NT2/D1 (cell line): ENCODE measurements around the gene MALT1.
"Not testable (repeated sequence)": the region's sequence is repeated elsewhere in the genome, so short reads cannot be mapped to it uniquely, and the experiment has no call there.

Experiments
- DNase-seq: peaks from one replicate; pipeline ENCODE4 v3.0.0-alpha.2; 2011; ENCODE audit warnings: low read depth, low spot score
- H3K27me3 ChIP-seq: 2 replicates; pipeline ENCODE4 v1.6.0; 2011; ENCODE audit warnings: mild to moderate bottlenecking; ENCODE audit not compliant: insufficient read length, insufficient read depth
- H3K36me3 ChIP-seq: 2 replicates; pipeline ENCODE4 v1.6.1; 2011; ENCODE audit warnings: mild to moderate bottlenecking, low read length, mixed read lengths; ENCODE audit not compliant: insufficient read depth, insufficient read length
- H3K4me1 ChIP-seq: 2 replicates; pipeline ENCODE4 v1.5.1; 2011; ENCODE audit not compliant: insufficient read depth, insufficient read length
- H3K4me3 ChIP-seq: 2 replicates; pipeline ENCODE4 v1.5.1; 2011; ENCODE audit warnings: low read depth; ENCODE audit not compliant: insufficient read length
- H3K9ac ChIP-seq: 2 replicates; pipeline ENCODE4 v1.6.0; 2011; ENCODE audit warnings: low read depth; ENCODE audit not compliant: insufficient read length
- H3K9me3 ChIP-seq: 2 replicates; pipeline ENCODE4 v1.5.1; 2011; ENCODE audit warnings: mild to moderate bottlenecking, low read length; ENCODE audit not compliant: insufficient read depth
- SUZ12 ChIP-seq: IDR thresholded peaks from 2 replicates; pipeline ENCODE4 v1.6.1; 2011; ENCODE audit not compliant: insufficient read length, insufficient read depth; ENCODE audit errors: extremely low read depth
- YY1 ChIP-seq: IDR thresholded peaks from 2 replicates; pipeline ENCODE4 v1.6.1; 2011; ENCODE audit not compliant: insufficient read length, insufficient read depth
- ZNF274 ChIP-seq: IDR thresholded peaks from 2 replicates; pipeline ENCODE4 v1.6.1; 2011; ENCODE audit warnings: mild to moderate bottlenecking, low read depth, low read length

Gene MALT1

GRCh38 chr18:58766164-58766563 lies 94.9 kb downstream of the MALT1 start:
- Histone ChIP-seq H3K27me3 (peaks cover 17% of the 10 kb centered on the region), H3K9ac (no peak overlapping the region), H3K36me3 (no peaks in the 10 kb centered on the region), H3K9me3 (no peaks in the 10 kb centered on the region), H3K4me3 (no peak overlapping the region), H3K4me1 (no peaks in the 10 kb centered on the region)
- DNase-seq: no peak
- no peak for TF ChIP-seq ZNF274
- TF ChIP-seq SUZ12: no peak
- TF ChIP-seq YY1: no peak

- Histone ChIP-seq H3K9me3 (no peaks in the 10 kb centered on the region), H3K36me3 (no peaks in the 10 kb centered on the region), H3K4me1 (no peaks in the 10 kb centered on the region), H3K9ac (no peak overlapping the region), H3K4me3 (no peak overlapping the region), H3K27me3 (peaks cover 17% of the 10 kb centered on the region)
- DNase-seq: no peak
- TF ChIP-seq SUZ12 (no peak), YY1 (no peak), ZNF274 (no peak)
These were observed 95.7 kb downstream of the MALT1 start for GRCh38 chr18:58766946-58767345.

GRCh38 chr18:58768293-58768974 lies 97.2 kb downstream of the MALT1 start:
- H3K9ac ChIP-seq: peak overlapping the region; percentile 26
- no peaks in the 10 kb centered on the region for H3K4me1 ChIP-seq
- no peak overlapping the region for H3K4me3 ChIP-seq
- TF ChIP-seq YY1 (no peak), ZNF274 (no peak), SUZ12 (no peak)
- H3K27me3 ChIP-seq: peaks cover 17% of the 10 kb centered on the region
- H3K36me3 ChIP-seq: no peaks in the 10 kb centered on the region
- no peaks in the 10 kb centered on the region for H3K9me3 ChIP-seq
- no peak for DNase-seq

GRCh38 chr18:58769321-58769720 lies 98.1 kb downstream of the MALT1 start:
- H3K36me3 ChIP-seq: no peaks in the 10 kb centered on the region

GRCh38 chr18:58770601-58771000 lies 99.3 kb downstream of the MALT1 start:
- H3K9ac ChIP-seq: no peak overlapping the region
- H3K4me3 ChIP-seq: no peak overlapping the region
- no peaks in the 10 kb centered on the region for H3K36me3 ChIP-seq
- TF ChIP-seq ZNF274 (no peak), YY1 (no peak), SUZ12 (no peak)
- DNase-seq: no peak
- H3K27me3 ChIP-seq: peaks cover 17% of the 10 kb centered on the region
- no peaks in the 10 kb centered on the region for H3K9me3 ChIP-seq
- no peaks in the 10 kb centered on the region for H3K4me1 ChIP-seq

More at GRCh38 chr18:58769321-58769720, 98.1 kb downstream of the MALT1 start:
- peaks cover 17% of the 10 kb centered on the region for H3K27me3 ChIP-seq
- DNase-seq: no peak
- no peak for TF ChIP-seq SUZ12
- TF ChIP-seq ZNF274: no peak
- TF ChIP-seq YY1: no peak
- H3K4me1 ChIP-seq: no peaks in the 10 kb centered on the region
- H3K9ac ChIP-seq: no peak overlapping the region
- no peaks in the 10 kb centered on the region for H3K9me3 ChIP-seq
- no peak overlapping the region for H3K4me3 ChIP-seq

GRCh38 chr18:58772161-58772560 lies 100.9 kb downstream of the MALT1 start:
- Histone ChIP-seq H3K4me1 (no peaks in the 10 kb centered on the region), H3K4me3 (no peak overlapping the region), H3K36me3 (no peaks in the 10 kb centered on the region), H3K9me3 (no peaks in the 10 kb centered on the region), H3K27me3 (peaks cover 17% of the 10 kb centered on the region), H3K9ac (no peak overlapping the region)
- DNase-seq: no peak
- no peak for TF ChIP-seq SUZ12
- TF ChIP-seq YY1: no peak
- no peak for TF ChIP-seq ZNF274

- H3K27me3 ChIP-seq: no peaks in the 10 kb centered on the region
- no peaks in the 10 kb centered on the region for H3K9me3 ChIP-seq
- H3K36me3 ChIP-seq: no peaks in the 10 kb centered on the region
- DNase-seq: no peak
- no peak overlapping the region for H3K4me3 ChIP-seq
- TF ChIP-seq SUZ12 (no peak), ZNF274 (no peak), YY1 (no peak)
- no peaks in the 10 kb centered on the region for H3K4me1 ChIP-seq
- H3K9ac ChIP-seq: no peak overlapping the region
These were observed 104.8 kb downstream of the MALT1 start for GRCh38 chr18:58776084-58776483.

- H3K9ac ChIP-seq, H3K4me1 ChIP-seq, H3K36me3 ChIP-seq, H3K4me3 ChIP-seq, DNase-seq, H3K27me3 ChIP-seq, H3K9me3 ChIP-seq: not testable (repeated sequence)
These were observed 105.3 kb downstream of the MALT1 start for GRCh38 chr18:58776541-58776940.
